Activated T-helper 1 cell treated with anti-CD3 and anti-CD28 coated beads, Interleukin-2, amount 50 U/mL, for 16 hours (primary cell): ENCODE results near the gene ARRB2.

Experiments
- DNase-seq, 2 donors: peaks; one replicate each; pipeline ENCODE4 v3.0.0-alpha.2; 2020; ENCODE audit warnings: low read depth in 1 of 2, low spot score in 1 of 2

ARRB2 gene

DNA sequence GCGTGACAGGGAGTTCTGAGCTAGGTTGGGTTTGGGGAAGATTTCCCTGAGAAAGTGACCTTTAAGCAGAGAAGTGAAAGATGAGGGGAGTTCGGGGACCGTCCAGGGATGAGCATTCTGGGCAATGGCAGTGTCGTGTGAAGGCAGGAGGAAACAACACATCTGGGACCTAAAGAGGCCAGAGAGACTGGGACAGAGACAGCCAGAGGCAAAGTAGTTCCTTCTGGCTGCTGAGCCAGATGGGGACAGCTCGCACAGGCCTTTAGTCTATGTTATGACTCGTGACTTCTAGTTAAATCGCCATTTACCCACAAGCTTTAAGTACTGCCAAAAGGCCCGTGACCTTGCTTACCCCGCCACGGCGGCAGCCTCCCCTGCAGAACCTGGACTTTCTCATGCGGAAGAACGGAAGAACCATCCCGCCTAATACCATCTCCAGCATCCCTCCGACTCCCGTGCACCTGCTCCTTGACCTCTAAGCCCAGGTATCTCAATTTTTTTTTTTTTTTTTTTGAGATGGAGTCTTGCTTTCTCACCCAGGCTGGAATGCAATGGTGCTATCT lies 12.3 kb downstream of the ARRB2 start:
- no peak for DNase-seq

DNA sequence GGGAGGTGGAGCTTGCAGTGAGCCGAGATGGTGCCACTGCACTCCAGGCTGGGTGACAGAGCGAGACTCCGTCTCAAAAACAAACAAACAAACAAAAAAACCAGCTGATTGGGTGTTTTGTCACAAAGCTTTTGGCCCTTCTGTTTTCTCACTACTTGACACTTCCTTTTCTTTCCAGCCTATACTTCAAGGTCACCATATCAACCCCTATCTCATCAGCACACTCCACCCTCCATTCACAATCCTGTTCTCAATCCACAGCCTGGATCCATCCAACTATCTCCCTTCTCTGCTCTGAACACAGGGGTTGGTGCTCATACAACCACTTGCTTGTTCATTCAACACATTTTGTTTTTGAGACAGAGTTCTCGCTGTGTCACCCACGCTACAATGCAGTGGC lies 14.2 kb downstream of the ARRB2 start:
- DNase-seq: no peak

DNA sequence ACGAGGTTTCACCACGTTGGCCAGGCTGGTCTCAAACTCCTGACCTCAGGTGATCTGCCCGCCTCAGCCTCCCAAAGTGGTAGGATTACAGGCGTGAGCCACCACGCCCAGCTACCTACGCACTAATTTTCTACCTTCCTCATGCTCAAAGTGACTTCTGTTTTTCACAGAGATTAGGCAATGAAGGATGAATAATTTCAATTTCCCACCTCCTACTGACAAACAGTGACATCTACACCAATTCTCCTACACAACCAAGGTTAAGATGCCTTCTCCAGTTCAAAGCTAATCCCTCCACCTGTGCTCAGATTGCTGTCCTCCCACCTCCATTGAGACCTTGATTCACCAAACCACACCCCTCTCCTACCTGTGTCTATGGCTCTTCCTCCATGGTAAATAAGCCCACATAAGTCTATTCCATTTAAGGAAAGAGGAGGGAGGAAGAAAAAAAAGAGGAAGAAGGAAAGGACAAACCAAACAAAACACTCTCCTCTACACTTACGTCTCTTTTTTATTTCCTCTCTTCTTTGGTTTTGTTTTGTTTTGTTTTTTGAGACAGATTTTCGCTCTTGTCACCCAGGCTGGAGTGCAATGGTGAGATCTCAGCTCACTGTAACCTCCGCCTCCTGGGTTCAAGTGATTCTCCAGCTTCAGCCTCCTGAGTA lies 15.3 kb downstream of the ARRB2 start:
- DNase-seq: no peak

DNA sequence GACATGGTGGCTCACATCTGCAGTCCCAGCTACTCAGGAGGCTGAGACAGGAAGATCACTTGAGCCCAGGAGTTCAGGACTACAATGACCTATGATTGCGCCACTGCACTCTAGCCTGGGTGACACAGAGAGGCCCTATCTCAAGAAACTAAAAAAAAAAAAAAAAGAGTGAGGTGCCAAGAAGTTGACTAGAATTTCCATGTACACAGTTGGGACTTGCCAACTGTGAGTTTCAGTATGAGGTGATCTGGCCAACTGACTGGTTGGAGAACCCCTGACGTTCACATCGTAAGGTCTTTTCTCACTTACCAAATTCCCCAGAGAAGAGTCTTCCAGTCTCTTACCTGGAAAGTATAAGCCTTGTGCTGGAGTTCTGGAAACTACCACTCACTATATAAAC lies 17.7 kb downstream of the ARRB2 start:
- no peak for DNase-seq

DNA sequence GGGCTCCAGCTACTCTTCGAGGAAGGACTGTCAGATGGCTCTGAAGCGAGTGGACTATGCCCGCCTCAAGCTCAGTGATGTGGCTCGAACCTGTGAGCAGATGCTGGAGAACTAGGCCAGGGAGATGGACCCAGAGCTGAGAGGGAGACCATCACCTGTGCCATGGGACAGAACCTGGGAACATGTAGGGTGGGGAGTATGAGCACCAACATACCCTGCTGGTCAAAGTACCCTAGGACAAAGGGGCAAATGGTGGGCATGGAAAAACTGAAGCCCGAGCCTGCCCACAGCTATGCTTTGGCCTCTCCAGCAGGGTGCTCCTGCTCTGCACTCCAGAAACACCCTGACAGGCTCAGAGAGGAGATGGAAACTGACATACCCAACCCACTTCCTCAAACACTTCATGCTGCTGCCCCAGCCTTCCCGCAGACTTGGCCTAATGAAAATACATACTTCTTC lies 22.7 kb downstream of the ARRB2 start:
- no peak for DNase-seq

DNA sequence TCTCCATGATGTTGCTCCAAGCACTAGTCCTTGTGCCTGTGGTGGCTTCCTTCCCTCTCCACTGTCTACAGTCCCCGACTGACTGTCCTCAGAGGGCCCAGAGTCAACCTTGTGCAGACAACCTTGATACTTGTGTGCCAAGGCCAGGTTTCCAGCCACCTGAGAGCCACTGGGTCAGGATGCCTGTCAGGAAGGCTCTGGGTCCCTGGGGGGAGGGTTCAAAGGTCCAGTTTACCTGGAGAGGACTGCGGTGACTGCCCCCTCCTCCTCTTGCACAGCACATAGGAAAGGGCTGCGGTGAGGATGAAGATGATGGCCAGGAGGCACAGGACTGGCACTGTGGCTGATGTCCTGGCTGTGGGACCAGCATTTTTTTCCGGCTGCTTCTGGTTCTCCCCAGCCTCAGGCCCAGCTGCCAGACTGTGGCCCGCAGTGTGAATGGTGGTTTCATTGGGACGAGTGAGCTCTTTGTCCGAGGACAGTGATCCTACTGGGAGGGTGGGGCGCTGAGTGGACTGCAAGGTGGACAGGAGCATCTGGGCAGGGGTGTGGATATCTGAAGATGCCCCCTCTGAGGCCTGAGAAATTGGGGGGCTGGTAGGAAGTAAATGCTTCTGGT lies 24.5 kb downstream of the ARRB2 start:
- DNase-seq: no peak

DNA sequence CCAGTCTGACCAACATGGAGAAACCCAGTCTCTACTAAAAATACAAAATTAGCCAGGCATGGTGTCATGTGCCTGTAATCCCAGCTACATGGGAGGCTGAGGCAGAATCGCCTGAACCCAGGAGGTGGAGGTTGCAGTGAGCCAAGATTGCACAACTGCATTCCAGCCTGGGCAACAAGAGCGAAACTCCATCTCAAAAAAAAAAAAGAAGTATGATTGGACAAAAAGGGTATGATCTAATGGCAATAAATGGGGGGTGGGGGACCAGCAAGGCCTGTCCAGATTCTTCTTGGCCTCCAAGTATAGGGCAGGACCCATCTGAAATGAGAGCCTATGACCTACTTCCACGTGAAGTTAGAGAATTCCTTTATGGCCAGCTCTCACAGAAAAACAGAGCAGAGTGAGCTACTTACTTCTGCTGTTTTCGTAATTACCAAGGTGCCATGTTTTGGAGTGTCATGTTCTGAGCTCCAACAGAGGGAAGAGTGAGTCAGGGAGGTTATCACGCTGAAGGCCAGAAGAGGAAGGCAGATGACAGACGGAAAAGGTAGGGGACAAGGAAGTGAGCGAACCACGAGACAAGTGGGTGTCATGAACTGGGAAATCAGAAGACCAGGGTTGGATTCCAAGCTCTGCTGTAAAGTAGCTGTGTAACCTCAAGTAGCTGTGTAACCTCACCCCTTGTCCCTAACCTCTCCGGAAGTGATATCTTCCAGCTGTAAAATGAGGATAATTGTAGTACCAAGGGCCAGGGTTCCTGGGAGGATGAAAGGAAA lies 25.6 kb downstream of the ARRB2 start:
- DNase-seq: no peak

DNA sequence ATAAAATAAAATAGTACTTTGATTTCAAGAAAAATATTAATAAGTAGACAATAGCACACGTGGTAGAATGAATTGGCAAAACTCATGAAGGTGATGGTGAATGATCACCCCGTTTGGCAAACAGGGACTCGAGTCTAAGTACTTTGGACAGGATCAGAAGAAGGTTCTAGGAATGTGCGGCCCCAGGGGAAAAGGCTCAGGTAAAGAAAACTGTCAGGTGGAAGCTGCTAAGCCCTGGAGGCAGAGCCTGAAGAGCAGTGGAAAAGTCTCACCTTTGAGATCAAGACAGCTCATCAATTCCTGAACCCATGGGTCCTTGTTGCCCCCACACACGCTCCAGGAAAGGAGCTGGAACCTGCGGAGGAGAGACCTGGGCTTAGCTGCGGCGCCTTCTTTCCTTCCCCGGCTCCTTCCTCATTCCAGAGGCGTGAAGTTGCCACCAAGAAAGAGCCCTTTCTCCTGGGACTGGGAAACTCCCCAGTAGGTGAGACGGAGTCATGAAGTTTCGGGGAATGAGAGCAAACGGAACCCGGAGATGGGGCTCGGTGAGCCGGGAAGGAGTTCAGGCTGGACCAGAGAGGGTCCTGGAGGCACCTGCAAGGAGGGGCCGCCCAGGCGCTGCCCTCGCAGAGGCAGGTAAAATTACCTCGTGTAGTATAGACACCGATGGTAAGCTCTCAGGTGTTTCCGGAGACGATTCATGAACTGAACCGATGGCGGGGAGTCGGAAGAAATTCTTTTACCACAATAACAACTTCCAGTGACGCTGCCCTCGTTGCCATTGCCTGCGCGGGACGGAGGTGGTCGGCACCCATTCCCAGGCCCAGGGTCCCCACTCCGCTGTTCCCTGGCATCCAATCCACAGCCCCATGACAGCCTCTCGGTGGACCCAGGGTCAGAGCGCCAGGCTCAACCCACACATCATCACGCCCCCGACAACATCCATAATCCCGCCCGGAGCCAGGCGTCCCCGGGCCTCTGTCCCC lies 28.0 kb downstream of the ARRB2 start:
- DNase-seq: no peak

DNA sequence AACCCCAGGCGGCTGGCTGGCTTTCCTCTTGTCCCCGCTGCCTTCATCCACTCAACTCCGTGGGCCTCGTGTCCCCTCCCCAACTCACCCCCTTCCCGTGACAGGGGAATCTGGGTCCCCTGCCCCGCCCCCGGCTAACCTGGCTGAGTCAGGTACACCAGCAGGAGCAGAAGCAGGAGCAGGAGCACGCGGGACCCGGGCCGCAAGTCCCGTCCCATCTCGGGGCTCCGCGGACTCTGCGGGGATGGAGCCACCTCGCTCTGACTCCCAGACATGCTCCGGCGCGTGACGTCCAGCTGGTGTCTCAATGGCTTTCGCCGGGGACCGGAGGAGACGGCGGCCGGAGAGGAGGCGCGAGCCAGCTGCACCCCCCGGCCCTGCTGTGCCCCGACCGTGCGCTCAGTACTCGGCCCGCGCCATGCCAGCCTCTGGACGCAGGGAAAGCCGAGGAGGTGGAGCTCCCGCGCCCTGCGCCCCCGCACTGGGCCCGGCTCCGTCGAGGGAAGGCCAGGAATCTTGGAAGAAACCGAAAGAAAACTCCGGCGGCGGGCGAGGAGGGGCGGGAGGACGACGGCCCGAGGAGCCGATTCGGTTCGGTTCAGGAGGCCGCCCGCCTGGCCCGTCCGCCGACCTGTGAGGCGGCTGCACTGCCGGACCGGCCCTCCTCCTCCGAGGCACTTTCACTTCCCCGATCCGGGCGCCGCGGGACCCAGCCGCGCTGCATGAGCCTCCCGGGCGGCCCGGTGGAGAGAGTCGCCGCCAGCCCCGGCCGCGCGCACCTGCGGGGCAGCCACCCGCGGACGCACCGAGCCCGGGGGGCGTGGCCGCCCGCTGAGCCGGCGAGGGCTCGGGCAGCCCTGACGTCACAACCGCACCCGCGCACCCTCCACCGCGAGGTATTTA lies 28.9 kb downstream of the ARRB2 start, which contains the start of the genes CXCL16 and ZMYND15:
Gene CXCL16, minus strand, starts transcription at position 807 of the 903 bp plus-strand sequence. Its CDS starts 589 bp downstream, at position 218.
Gene ZMYND15, plus strand, starts transcription at position 712 of the 903 bp plus-strand sequence. CDS start 716 bp downstream, outside the sequence.
- peak in 1 of 2 donors; percentile 37 for DNase-seq

DNA sequence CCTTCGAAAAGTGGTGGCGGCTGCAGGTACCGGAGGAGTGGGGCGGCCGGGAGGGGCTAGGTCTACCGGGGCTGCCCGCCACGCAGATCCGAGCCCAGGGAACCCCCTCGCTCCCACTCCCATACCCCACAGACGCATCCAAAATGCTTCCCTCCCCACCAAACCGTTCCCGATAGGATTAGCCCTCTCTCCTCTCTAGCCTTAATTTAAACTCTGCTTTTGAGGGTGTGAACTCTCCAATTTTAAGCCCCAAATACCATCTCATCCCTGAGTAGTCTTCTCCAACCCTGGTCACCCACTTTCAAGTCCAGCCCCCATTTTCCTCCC lies 29.6 kb downstream of the ARRB2 start:
- no peak for DNase-seq

DNA sequence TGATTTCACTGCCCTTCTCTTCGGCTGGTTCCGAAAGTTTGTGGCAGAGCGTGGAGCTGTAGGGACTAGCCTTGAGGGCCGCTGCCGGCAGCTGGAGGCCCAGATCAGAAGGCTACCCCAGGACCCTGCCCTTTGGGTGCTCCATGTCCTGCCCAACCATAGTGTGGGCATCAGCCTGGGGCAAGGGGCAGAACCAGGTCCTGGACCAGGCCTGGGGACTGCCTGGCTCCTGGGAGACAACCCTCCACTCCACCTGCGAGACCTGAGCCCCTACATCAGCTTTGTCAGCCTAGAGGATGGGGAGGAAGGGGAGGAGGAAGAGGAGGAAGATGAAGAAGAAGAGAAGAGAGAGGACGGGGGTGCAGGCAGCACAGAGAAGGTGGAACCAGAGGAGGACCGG lies 30.2 kb downstream of the ARRB2 start:
- no peak for DNase-seq

DNA sequence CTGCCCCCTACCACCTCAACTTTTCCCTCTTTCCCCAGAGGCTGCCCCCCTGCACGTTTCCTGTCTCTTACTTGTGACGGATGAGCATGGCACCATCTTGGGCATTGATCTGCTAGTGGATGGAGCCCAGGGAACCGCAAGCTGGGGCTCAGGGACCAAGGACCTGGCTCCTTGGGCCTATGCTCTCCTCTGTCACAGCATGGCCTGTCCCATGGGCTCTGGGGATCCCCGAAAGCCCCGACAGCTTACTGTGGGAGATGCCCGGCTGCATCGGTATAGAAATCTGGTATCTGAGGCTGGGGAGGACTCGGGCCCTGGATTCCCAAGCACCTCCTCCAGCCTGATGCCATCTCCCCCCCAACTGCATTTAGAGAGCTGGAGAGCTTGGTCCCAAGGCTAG lies 31.1 kb downstream of the ARRB2 start:
- DNase-seq: no peak

DNA sequence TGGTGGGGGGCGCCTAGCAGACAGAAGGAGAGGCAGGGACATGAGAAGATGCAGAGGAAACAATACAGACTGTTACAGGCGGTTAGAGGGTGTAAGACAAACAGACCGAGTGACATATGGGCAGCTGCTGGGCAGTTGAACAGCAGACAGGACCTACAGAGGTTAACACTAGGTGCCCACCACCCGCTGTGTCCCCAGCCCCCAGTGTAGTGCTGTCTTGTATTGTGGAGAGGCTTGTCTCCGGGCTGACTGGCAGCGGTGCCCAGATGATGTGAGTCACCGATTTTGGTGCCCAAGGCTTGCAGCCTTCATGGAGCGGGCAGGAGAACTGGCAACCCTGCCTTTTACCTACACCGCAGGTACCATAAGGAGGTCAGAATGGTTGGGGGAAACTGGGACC lies 31.7 kb downstream of the ARRB2 start:
- DNase-seq: no peak

DNA sequence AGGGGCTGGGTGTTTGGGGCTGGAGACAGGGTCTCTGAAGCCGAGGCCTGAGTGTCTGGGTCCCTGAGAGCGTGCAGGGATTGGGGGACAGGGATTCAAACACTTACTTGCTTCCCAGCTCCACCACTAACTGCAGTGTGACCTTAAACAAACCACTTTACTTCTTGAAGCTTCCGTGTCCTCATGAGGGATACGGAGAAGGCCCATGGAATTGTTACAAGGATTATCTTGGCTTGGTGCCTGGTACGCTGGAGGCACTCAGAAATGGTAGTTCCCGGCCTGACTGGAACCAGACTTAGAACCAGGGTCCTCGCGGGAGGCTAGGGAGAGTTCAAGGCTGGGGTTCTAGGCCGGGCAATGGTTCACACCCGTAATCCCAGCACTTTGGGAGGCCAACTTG lies 32.2 kb downstream of the ARRB2 start:
- DNase-seq: no peak

DNA sequence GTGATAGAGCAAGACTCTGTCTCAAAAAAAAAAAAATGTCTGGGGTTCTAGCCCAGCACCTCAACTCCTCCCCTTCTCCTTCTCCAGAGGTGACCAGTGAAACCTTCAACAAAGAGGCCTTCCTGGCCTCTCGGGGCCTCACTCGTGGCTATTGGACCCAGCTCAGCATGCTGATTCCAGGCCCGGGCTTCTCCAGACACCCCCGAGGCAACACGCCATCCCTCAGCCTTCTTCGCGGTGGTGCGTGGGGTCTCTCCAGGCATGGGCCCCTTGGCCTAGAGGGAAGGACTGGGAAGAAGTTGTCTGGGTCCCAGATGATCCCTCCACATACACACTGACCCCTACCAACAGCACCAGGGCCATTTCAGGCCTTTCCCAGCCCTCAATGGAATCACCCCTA lies 32.8 kb downstream of the ARRB2 start:
- no peak for DNase-seq

DNA sequence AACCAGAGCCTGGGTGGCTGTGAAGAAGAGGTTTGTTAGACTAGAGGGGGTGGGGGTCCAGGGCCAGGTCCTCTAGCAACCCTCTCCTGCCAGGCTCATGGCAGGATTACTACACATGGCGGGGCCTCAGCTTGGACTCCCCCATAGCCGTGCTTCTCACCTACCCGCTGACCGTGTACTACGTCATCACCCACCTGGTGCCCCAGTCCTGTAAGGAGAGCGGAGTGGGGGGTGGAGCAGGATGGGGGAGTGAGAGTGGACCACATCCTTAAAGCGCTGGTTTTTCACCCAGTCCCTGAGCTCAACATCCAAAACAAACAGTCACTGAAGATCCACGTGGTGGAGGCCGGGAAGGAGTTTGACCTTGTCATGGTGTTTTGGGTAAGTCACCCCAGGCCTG lies 33.5 kb downstream of the ARRB2 start:
- no peak for DNase-seq

DNA sequence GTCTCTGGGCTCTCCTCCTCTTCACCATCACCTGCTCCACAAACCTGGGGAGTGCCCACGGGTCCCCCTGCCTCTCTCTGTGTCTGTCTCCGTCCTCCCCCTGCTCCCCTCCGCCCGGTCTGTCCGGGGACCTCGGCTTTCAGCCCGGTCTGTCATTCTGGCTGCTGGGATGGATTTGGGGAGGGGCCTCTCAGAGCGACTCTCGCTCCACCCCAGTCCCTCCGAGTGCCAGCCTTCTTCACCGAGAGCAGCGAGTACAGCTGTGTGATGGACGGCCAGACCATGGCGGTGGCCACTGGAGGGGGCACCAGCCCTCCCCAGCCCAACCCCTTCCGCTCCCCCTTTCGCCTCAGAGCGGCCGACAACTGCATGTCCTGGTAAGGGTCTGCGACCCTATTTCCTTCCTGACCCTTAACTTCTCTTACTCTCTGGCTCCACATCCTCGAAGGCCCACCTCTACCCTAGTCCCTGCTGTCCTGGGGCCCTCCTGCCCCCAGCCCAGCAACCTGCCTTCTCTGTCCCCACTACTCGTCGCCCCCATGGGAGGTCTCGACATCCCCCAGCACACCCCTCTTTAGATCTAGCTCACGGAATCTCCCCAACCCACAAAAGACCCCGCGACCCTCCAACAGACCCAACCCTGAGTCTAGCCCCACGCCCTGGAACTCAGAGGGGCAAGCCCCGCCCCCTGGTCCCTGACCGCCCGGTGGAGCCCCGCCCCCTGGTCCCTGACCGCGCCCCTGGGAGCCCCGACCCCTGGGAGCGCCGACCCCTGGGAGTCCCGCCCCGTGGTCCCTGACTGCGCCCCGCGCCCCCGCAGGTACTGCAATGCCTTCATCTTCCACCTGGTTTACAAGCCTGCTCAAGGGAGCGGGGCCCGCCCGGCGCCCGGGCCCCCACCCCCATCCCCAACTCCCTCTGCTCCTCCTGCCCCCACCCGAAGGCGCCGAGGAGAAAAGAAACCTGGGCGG lies 34.9 kb downstream of the ARRB2 start:
- no peak for DNase-seq

DNA sequence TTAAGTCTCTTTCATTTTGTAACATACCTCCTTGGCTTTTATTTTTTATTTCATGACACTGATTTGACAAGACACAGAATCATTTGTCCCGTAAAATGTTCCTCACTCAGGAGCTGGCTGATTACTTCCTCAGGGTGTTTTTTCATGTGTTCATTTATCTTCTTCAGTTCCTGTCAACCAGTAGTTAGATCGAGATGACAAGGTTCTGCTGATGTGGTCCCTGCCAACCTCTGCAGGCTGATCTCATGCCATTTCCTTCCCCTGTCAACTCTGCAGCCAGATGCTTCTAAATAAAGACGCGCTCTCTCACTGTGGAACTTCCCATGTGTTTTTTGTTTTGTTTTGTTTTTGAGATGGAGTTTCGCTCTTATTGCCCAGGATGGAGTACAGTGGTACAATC lies 37.4 kb downstream of the ARRB2 start:
- no peak for DNase-seq

DNA sequence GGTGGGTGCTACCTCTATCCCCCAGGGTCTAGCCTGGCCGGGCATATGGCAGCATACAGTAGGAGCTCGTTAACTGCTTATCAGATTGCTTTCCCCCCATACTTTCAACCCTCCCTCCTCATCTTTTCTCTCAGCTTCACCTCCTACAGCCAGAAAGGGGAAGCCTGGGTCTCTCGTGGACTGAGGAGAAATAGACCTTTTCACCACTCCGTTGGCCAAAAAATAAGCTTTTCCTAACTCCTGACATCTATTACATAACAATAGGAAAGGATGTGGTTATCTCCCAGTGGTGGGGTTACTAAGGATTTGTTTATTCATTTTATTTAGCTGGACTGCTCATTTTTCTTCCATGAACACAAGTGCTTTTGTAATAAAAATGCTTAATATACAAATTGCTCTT lies 38.3 kb downstream of the ARRB2 start:
- no peak for DNase-seq
